K562 (cell line): ENCODE data around the gene GARNL3. TPM values are rescaled to one million over a fixed set of nuclear protein-coding genes. Genes with fewer than 3 reads are reported as not detected.

Experiments used
- AFF1 ChIP-seq, 2 experiments: fragments of 450-650 bp; IDR thresholded peaks; 2 replicates each; pipeline ENCODE4 v1.6.1; 2018; ENCODE audit warnings: mild to moderate bottlenecking in 2 of 2, low read depth in 1 of 2; ENCODE audit not compliant: partially characterized antibody in 2 of 2
- ATF3 ChIP-seq, 2 experiments: fragments of 450-650 bp in 1 of 2; sonication (generic) in 1 of 2; formaldehyde crosslinking in 1 of 2; IDR thresholded peaks in 1 of 2; conservative IDR thresholded peaks in 1 of 2; 2 replicates each; pipeline versions ENCODE4 v1.6.1 to v1.8.1; 2016 to 2023; ENCODE audit warnings: mild to moderate bottlenecking in 2 of 2, moderate library complexity in 2 of 2, inconsistent platforms in 1 of 2, missing genetic modification reagents in 1 of 2
- MEIS2 ChIP-seq: fragments of 450-650 bp; IDR thresholded peaks from 2 replicates; pipeline ENCODE4 v1.6.1; 2014; ENCODE audit warnings: mild to moderate bottlenecking; ENCODE audit not compliant: partially characterized antibody
- NCOR1 ChIP-seq: fragments of 450-650 bp; IDR thresholded peaks from 2 replicates; pipeline ENCODE4 v1.6.1; 2016; ENCODE audit warnings: mild to moderate bottlenecking, moderate library complexity
- XRCC3 ChIP-seq: fragments of 450-650 bp; IDR thresholded peaks from 2 replicates; pipeline ENCODE4 v1.6.1; 2017; ENCODE audit warnings: mild to moderate bottlenecking, moderate library complexity
- polyA plus RNA-seq, 8 experiments: library from polyadenylated mRNA; depleted of rRNA in 4 of 8; stranded (reverse) in 5 of 8; unstranded in 3 of 8; fragments of >200 nt; fragmentation: Nextera tagmentation in 2 of 8; fragmentation: Illumina TruSeq in 1 of 8; extraction: Ambion mirVana in 2 of 8; extraction: Trizol in 1 of 8; gene quantifications; 2 replicates each; pipeline versions ENCODE4 v1.2.1 to v1.2.3, GENCODE V29; 2011 to 2014; ENCODE audit warnings: inconsistent platforms in 1 of 8, missing spikeins in 1 of 8
- total RNA-seq, 7 experiments: library from RNA; depleted of rRNA in 6 of 7; stranded (reverse); fragments of >200 nt in 6 of 7; fragmentation: Illumina TruSeq in 2 of 7; extraction: Trizol in 2 of 7; gene quantifications; 2 replicates each; pipeline versions ENCODE4 v1.2.1 to v1.2.3, GENCODE V29; 2011 to 2021; ENCODE audit warnings: low replicate concordance in 1 of 7

The GARNL3 gene
- total and polyA plus RNA-seq, 9 of the 15 experiments (the other 6 are each of a cell fraction or from before 2014, with no cell fraction given), result 0.35 to 2.7 (median 1.6) TPM

GRCh38 chr9:127349483-127350113, 85.0 kb downstream of the GARNL3 start (continued):
- TF ChIP-seq AFF1 (IDR thresholded peaks at IDR 0.05; ENCODE audit: low read depth in 1 of 2, partially characterized antibody in 2 of 2), result no peak
- TF ChIP-seq ATF3 (IDR thresholded peaks at IDR 0.05), result no peak
- TF ChIP-seq ATF3 (CRISPR knock-in tag; conservative IDR thresholded peaks at IDR 0.05), result no peak
- TF ChIP-seq XRCC3, result no peak
- TF ChIP-seq NCOR1, result no peak
- no peak for TF ChIP-seq MEIS2
